IMR-90 (cell line): Measurements from ENCODE around the gene GPR107. TPM values are rescaled to one million over a fixed set of nuclear protein-coding genes. Genes with fewer than 3 reads are reported as not detected.

Source experiments
- MAZ ChIP-seq: IDR thresholded peaks from 2 replicates; pipeline ENCODE4 v1.6.1; 2012; ENCODE audit warnings: low read depth, mild to moderate bottlenecking, low read length, improper control_type of control experiment, moderate library complexity, borderline replicate concordance
- RCOR1 ChIP-seq: IDR thresholded peaks from 2 replicates; pipeline ENCODE4 v1.6.1; 2012; ENCODE audit warnings: mild to moderate bottlenecking, low read length, improper control_type of control experiment; ENCODE audit not compliant: insufficient replicate concordance
- polyA plus RNA-seq, 3 experiments: library from polyadenylated mRNA; depleted of rRNA; stranded (reverse); fragments of >200 nt; gene quantifications; 2 replicates each; pipeline ENCODE4 v1.2.3, GENCODE V29; 2012; ENCODE audit warnings: low replicate concordance in 1 of 3
- total RNA-seq: library from RNA; depleted of rRNA; stranded (reverse); fragments of >200 nt; gene quantifications from 2 replicates; pipeline ENCODE4 v1.2.3, GENCODE V29; 2012
- TF ChIP-seq, protein P1 (sequence below): conservative IDR thresholded peaks from 2 replicates; pipeline ENCODE4 v1.5.1; 2012; ENCODE audit warnings: mild to moderate bottlenecking, low read depth, low read length, improper control_type of control experiment

GPR107 gene
- total and polyA plus RNA-seq, 2 of the 4 experiments (the other 2 are of a cell fraction), result 16.7 to 21.6 TPM

DNA sequence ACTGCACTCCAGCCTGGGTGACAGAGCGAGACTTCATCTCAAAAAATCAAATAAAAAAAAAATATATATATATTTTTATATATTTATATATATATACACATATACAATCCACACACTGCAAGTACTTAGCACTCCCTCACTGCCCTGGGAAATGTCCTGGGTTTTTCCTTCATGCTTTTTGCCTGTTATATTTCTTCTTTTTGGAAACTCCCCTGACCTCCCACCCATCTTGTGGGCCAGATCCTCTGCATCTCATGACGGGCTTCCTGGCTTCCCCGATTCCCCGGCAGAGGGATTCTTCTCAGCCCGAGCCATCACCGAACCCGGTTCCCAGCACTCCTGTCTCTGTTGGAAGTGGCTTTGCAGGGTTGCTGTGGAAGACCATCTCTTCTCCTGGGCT lies 79.0 kb downstream of the GPR107 start (continued):
- TF ChIP-seq, protein P1, sequence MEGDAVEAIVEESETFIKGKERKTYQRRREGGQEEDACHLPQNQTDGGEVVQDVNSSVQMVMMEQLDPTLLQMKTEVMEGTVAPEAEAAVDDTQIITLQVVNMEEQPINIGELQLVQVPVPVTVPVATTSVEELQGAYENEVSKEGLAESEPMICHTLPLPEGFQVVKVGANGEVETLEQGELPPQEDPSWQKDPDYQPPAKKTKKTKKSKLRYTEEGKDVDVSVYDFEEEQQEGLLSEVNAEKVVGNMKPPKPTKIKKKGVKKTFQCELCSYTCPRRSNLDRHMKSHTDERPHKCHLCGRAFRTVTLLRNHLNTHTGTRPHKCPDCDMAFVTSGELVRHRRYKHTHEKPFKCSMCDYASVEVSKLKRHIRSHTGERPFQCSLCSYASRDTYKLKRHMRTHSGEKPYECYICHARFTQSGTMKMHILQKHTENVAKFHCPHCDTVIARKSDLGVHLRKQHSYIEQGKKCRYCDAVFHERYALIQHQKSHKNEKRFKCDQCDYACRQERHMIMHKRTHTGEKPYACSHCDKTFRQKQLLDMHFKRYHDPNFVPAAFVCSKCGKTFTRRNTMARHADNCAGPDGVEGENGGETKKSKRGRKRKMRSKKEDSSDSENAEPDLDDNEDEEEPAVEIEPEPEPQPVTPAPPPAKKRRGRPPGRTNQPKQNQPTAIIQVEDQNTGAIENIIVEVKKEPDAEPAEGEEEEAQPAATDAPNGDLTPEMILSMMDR, result no peak
- TF ChIP-seq RCOR1 (no peak), MAZ (no peak)
